A673 (cell line): ENCODE measurements around the gene DAB2IP.

Source experiments
- EZH2 ChIP-seq: fragments of 200-600 bp; sonication (generic); IDR thresholded peaks from 2 replicates; pipeline ENCODE4 v1.6.1; 2017; ENCODE audit warnings: borderline replicate concordance, low read depth, mild to moderate bottlenecking, mixed read lengths, antibody characterized with exemption, low read length; ENCODE audit not compliant: poor library complexity, severe bottlenecking
- TF ChIP-seq, protein P1 (sequence below): fragments of 300-800, 200-600 bp; sonication (generic); conservative IDR thresholded peaks from 2 replicates; pipeline ENCODE4 v1.5.1; 2017; ENCODE audit warnings: low read depth, mild to moderate bottlenecking, antibody characterized with exemption, low read length, moderate library complexity, mixed read lengths

DNA sequence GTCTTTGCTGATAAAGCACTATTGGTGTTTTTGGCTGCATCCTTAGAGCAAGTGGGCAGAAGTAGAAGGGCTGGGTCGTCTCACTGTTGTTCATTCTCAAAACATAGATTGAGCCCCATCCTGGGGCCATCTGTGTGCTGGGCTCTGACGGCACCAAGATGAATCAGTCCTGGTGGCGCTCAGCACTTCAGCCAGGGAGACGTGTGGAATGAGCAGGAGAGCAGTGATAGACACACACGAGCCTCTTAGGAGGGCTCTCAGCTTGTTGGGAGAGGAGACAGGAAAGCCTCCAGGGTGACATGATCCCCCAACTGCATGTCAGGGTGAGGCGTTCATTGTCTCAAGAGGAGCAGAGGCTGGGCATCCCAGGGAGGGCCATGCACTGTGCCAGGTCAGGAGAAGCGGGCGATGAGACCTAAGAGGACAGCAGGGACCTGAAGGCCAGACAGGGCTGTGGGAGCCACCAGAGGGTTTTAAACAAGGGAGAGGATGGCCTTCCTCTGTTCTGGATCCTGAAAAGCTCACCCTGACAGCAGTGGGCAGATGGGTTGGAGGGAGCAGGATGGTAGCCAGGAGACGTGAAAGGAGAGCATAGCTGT, 115.8 kb downstream of the DAB2IP start:
- TF ChIP-seq, protein P1, sequence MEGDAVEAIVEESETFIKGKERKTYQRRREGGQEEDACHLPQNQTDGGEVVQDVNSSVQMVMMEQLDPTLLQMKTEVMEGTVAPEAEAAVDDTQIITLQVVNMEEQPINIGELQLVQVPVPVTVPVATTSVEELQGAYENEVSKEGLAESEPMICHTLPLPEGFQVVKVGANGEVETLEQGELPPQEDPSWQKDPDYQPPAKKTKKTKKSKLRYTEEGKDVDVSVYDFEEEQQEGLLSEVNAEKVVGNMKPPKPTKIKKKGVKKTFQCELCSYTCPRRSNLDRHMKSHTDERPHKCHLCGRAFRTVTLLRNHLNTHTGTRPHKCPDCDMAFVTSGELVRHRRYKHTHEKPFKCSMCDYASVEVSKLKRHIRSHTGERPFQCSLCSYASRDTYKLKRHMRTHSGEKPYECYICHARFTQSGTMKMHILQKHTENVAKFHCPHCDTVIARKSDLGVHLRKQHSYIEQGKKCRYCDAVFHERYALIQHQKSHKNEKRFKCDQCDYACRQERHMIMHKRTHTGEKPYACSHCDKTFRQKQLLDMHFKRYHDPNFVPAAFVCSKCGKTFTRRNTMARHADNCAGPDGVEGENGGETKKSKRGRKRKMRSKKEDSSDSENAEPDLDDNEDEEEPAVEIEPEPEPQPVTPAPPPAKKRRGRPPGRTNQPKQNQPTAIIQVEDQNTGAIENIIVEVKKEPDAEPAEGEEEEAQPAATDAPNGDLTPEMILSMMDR = no peak
- no peak for TF ChIP-seq EZH2
